GM12878 (cell line): Measurements from ENCODE around the gene STX8. TPM values are rescaled to one million over a fixed set of nuclear protein-coding genes. Genes with fewer than 3 reads are reported as not detected.

Experiments used
- ATAC-seq: fragments of 200-7000 bp; cut with Tn5 transposase; 3 replicates; pipeline ENCODE4 v1.9.1; 2020; ENCODE audit warnings: mild to moderate bottlenecking, moderate library complexity
- BruUV-seq: library from RNA; stranded (reverse); fragments of 400-500 nt; replicated peaks from 2 replicates; lab custom pipeline; 2021; lab: Mats Ljungman, UMichigan
- CTCF ChIA-PET: fragments of 300-600 bp; sonication (Branson Sonifier 250); formaldehyde crosslinking; extraction: SDS; loops from one replicate; lab custom pipeline; 2021; ENCODE audit warnings: inconsistent platforms; lab: Yijun Ruan, JAX
- POLR2A ChIA-PET: fragments of 350-600 bp; formaldehyde crosslinking; extraction: SDS; loops from one replicate; lab custom pipeline; 2021; ENCODE audit warnings: inconsistent platforms; lab: Charles Lee
- RAD21 ChIA-PET: fragments of 300-600 bp; sonication (Branson Sonifier 250); formaldehyde crosslinking; loops from one replicate; lab custom pipeline; 2023; ENCODE audit warnings: antibody characterized with exemption; ENCODE audit not compliant: unreplicated experiment; lab: Charles Lee
- SMC1A ChIA-PET: fragments of 300-600 bp; sonication (Branson Sonifier 250); formaldehyde crosslinking; loops from one replicate; lab custom pipeline; 2023; ENCODE audit not compliant: unreplicated experiment, uncharacterized antibody; lab: Charles Lee
- DNase-seq: peaks from one replicate; pipeline ENCODE4 v3.0.0-alpha.2; 2011; ENCODE audit warnings: low read depth, low spot score
- FAIRE-seq: peaks from 3 replicates; lab custom pipeline; 2011; peaks lifted over from hg19 to GRCh38; lab: Jason Lieb, UNC
- H2AFZ ChIP-seq: 2 replicates; pipeline ENCODE4 v1.6.0; 2011; ENCODE audit warnings: low read depth, low read length, control low read depth; ENCODE audit not compliant: control insufficient read depth
- H3K27ac ChIP-seq: 2 replicates; pipeline ENCODE4 v1.5.1; 2011; ENCODE audit warnings: control low read depth; ENCODE audit not compliant: control insufficient read depth, insufficient read depth
- H3K27me3 ChIP-seq, 2 experiments: replicated peaks in 1 of 2; 2 replicates each; pipeline versions ENCODE4 v1.6.0 to v1.6.1; 2011; ENCODE audit warnings: low read length in 1 of 2; ENCODE audit not compliant: control insufficient read depth in 2 of 2, insufficient read depth in 2 of 2
- H3K36me3 ChIP-seq, 2 experiments: 2 replicates each; pipeline ENCODE4 v1.5.1; 2011; ENCODE audit warnings: low read length in 1 of 2; ENCODE audit not compliant: control insufficient read depth in 2 of 2, insufficient read depth in 2 of 2
- H3K4me1 ChIP-seq: 2 replicates; pipeline ENCODE4 v1.6.1; 2011; ENCODE audit warnings: mild to moderate bottlenecking, low read length, moderate library complexity, mixed read lengths; ENCODE audit not compliant: control insufficient read depth, insufficient read depth
- H3K4me2 ChIP-seq: 2 replicates; pipeline ENCODE4 v1.6.0; 2011; ENCODE audit warnings: control low read depth; ENCODE audit not compliant: control insufficient read depth, insufficient read depth
- H3K4me3 ChIP-seq: fragments of 200-600 bp; sonication (generic); 2 replicates; pipeline ENCODE4 v1.5.1; 2016
- H3K79me2 ChIP-seq: 2 replicates; pipeline ENCODE4 v1.6.0; 2011; ENCODE audit warnings: low read length; ENCODE audit not compliant: control insufficient read depth, insufficient read depth
- H3K9ac ChIP-seq: 2 replicates; pipeline ENCODE4 v1.8.0; 2011; ENCODE audit warnings: low read length, control low read depth, mixed read lengths; ENCODE audit not compliant: control insufficient read depth, insufficient read depth
- H3K9me3 ChIP-seq: replicated peaks from 3 replicates; pipeline ENCODE4 v1.5.1; 2011; ENCODE audit warnings: mild to moderate bottlenecking, low read length; ENCODE audit not compliant: control insufficient read depth, insufficient read depth
- H4K20me1 ChIP-seq: 2 replicates; pipeline ENCODE4 v1.6.0; 2011; ENCODE audit not compliant: control insufficient read depth, insufficient read depth
- BACH1 ChIP-seq: fragments of 450-650 bp; IDR thresholded peaks from 2 replicates; pipeline ENCODE4 v1.6.1; 2017; ENCODE audit warnings: mild to moderate bottlenecking, borderline replicate concordance
- CTCF ChIP-seq, 3 experiments: IDR thresholded peaks in 2 of 3; conservative IDR thresholded peaks in 1 of 3; 2 replicates each; pipeline ENCODE4 v1.5.1; 2011; ENCODE audit warnings: low read depth in 3 of 3, low read length in 3 of 3, mild to moderate bottlenecking in 3 of 3, control low read depth in 2 of 3, moderate library complexity in 2 of 3, inconsistent platforms in 1 of 3, mixed read lengths in 1 of 3; ENCODE audit not compliant: control insufficient read depth in 2 of 3, insufficient read depth in 1 of 3; ENCODE audit errors: extremely low read depth in 1 of 3
- FOS ChIP-seq: IDR thresholded peaks from 3 replicates; pipeline ENCODE4 v1.6.1; 2011; ENCODE audit warnings: borderline replicate concordance; ENCODE audit not compliant: insufficient read length; ENCODE audit errors: extremely low read depth
- GATAD2B ChIP-seq: fragments of 450-650 bp; conservative IDR thresholded peaks from 2 replicates; pipeline ENCODE4 v1.6.1; 2017; ENCODE audit warnings: low read depth, mild to moderate bottlenecking, moderate library complexity
- HDAC2 ChIP-seq: fragments of 200-600 bp; sonication (generic); IDR thresholded peaks from 2 replicates; pipeline ENCODE4 v1.6.1; 2017
- HDAC6 ChIP-seq: fragments of 200-600 bp; sonication (generic); IDR thresholded peaks from one replicate; pipeline ENCODE4 v1.8.0; 2017; ENCODE audit warnings: antibody characterized with exemption; ENCODE audit not compliant: unreplicated experiment
- NBN ChIP-seq: fragments of 450-650 bp; IDR thresholded peaks from 2 replicates; pipeline ENCODE4 v1.6.1; 2016
- NR2C1 ChIP-seq: fragments of 450-650 bp; IDR thresholded peaks from 2 replicates; pipeline ENCODE4 v1.6.1; 2017; ENCODE audit warnings: antibody characterized with exemption, mild to moderate bottlenecking, moderate library complexity
- RAD21 ChIP-seq: IDR thresholded peaks from 2 replicates; pipeline ENCODE4 v1.6.1; 2011; ENCODE audit warnings: mild to moderate bottlenecking, low read depth, low read length, moderate library complexity; ENCODE audit not compliant: insufficient read depth
- ZBTB4 ChIP-seq: fragments of 450-650 bp; formaldehyde crosslinking; IDR thresholded peaks from 2 replicates; pipeline ENCODE4 v1.4.0; 2022; ENCODE audit warnings: mild to moderate bottlenecking, moderate library complexity
- ZNF207 ChIP-seq: fragments of 450-650 bp; IDR thresholded peaks from 2 replicates; pipeline ENCODE4 v1.6.1; 2014; ENCODE audit warnings: antibody characterized with exemption, mild to moderate bottlenecking, borderline replicate concordance
- WGBS: methylation state at CpG from one replicate; pipeline ENCODE4 v1.1.6; 2016; ENCODE audit warnings: low lambda C conversion rate; ENCODE audit not compliant: insufficient replicate concordance, insufficient coverage; ENCODE audit errors: missing lambda C conversion rate; 5-methylcytosine and 5-hydroxymethylcytosine counted together
- in situ Hi-C: fragments of 300-500 bp; cut with MboI; formaldehyde crosslinking; loops from 9 replicates; pipeline ENCODE4 v1.14.3; 2018; ENCODE audit warnings: mixed read lengths
- intact Hi-C: fragments of 100-400 bp; cut with micrococcal nuclease; formaldehyde crosslinking; loops from one replicate; pipeline ENCODE4 v1.14.2; 2022; ENCODE audit not compliant: unreplicated experiment
- polyA plus RNA-seq, 11 experiments: library from polyadenylated mRNA; depleted of rRNA in 4 of 11; unstranded in 6 of 11; stranded (reverse) in 5 of 11; fragments of >200 nt; fragmentation: Nextera tagmentation in 4 of 11; fragmentation: Illumina TruSeq in 1 of 11; extraction: Ambion mirVana in 4 of 11; extraction: Trizol in 1 of 11; gene quantifications; 1 replicate in 1 of 11; 2 replicates in 10 of 11; pipeline versions ENCODE4 v1.2.1 to v1.2.3, GENCODE V29; 2011 to 2016; ENCODE audit warnings: inconsistent platforms in 2 of 11, missing spikeins in 2 of 11, low read depth in 1 of 11
- total RNA-seq, 4 experiments: library from RNA; depleted of rRNA in 3 of 4; stranded (reverse); fragments of >200 nt in 3 of 4; fragmentation: Illumina TruSeq in 1 of 4; extraction: Trizol in 1 of 4; gene quantifications; 2 replicates each; pipeline versions ENCODE4 v1.2.1 to v1.2.3, GENCODE V29; 2013 to 2021

Gene STX8
- total and polyA plus RNA-seq, 10 of the 15 experiments (the other 5 are each of a cell fraction or from before 2014, with no cell fraction given), result 47.9 to 151 (median 72.9) TPM

GRCh38 chr17:9360677-9361081 is 214.9 kb downstream of the STX8 start:
- DNase-seq (no peak), FAIRE-seq (no peak), ATAC-seq (no peak)
- H3K27me3 ChIP-seq, result no peaks in the 10 kb centered on the region
- H3K4me2 ChIP-seq, result no peak overlapping the region
- CTCF ChIA-PET, result no interaction called here
- no peak overlapping the region for H2AFZ ChIP-seq
- no peak overlapping the region for H3K27ac ChIP-seq
- BruUV-seq, result no TSS peak
- no peaks in the 10 kb centered on the region for H4K20me1 ChIP-seq
- no peaks in the 10 kb centered on the region for H3K36me3 ChIP-seq
- SMC1A ChIA-PET, result interaction anchor here (0.6 to 0.7 kb wide), 3 partner anchors 29 to 268 kb away, joined by 3 read pairs; no protein-coding TSS in a partner anchor
- no peak overlapping the region for H3K4me3 ChIP-seq
- TF ChIP-seq NBN (no peak), ZBTB4 (CRISPR knock-in tag) (no peak), FOS (no peak), RAD21 (no peak), ZNF207 (no peak), NR2C1 (no peak), BACH1 (no peak), HDAC2 (no peak), HDAC6 (no peak), GATAD2B (no peak), CTCF (IDR thresholded peaks at IDR 0.05 in 2 of 3, conservative IDR thresholded peaks at IDR 0.05 in 1 of 3; ENCODE audit: control insufficient read depth in 2 of 3, extremely low read depth in 1 of 3, insufficient read depth in 1 of 3, low read depth in 3 of 3, low read length in 3 of 3) (no peak)
- no peaks in the 10 kb centered on the region for H3K9me3 ChIP-seq
- in situ Hi-C loops (no loop called here), intact Hi-C loops (no loop called here)
- POLR2A ChIA-PET, result no interaction called here
- H3K79me2 ChIP-seq, result no peaks in the 10 kb centered on the region
- H3K4me1 ChIP-seq, result peaks cover 9% of the 10 kb centered on the region
- WGBS, result 86% methylated on average over 13 of the region's 13 CpGs
- no peak overlapping the region for H3K9ac ChIP-seq
- RAD21 ChIA-PET, result no interaction called here
